Skin of body (tissue), 2 donors: ENCODE results near the gene KIZ. TPM values are rescaled to one million over a fixed set of nuclear protein-coding genes. Genes with fewer than 3 reads are reported as not detected.

ENCODE experiments used
- DNase-seq: peaks from one replicate; lab custom pipeline; 2025; lab: John Stamatoyannopoulos, UW
- total RNA-seq: library from RNA; depleted of rRNA; stranded (reverse); fragments of >200 nt; gene quantifications from one replicate; pipeline ENCODE4 v1.2.3, GENCODE V29; 2014

Gene KIZ
- total RNA-seq, 1 donor from 2014 or later, result 14.2 TPM

- DNase-seq, result no peak
These were observed 133.5 kb downstream of the KIZ start for GRCh38 chr20:21259346-21259745.

- DNase-seq, result no peak
These were observed 136.9 kb downstream of the KIZ start for GRCh38 chr20:21262812-21263211.

GRCh38 chr20:21265261-21266190 lies 139.6 kb downstream of the KIZ start:
- DNase-seq, result no peak

GRCh38 chr20:21266191-21266536 lies 140.3 kb downstream of the KIZ start:
- no peak for DNase-seq

- no peak for DNase-seq
These were observed 143.9 kb downstream of the KIZ start for GRCh38 chr20:21269772-21270171.

- no peak for DNase-seq
These were observed 144.9 kb downstream of the KIZ start for GRCh38 chr20:21270806-21271205.

GRCh38 chr20:21272279-21272678 lies 146.4 kb downstream of the KIZ start:
- no peak for DNase-seq

GRCh38 chr20:21272679-21273078 lies 146.8 kb downstream of the KIZ start:
- DNase-seq, result no peak

- no peak for DNase-seq
These were observed 148.0 kb downstream of the KIZ start for GRCh38 chr20:21273755-21274386.

- no peak for DNase-seq
These were observed 152.9 kb downstream of the KIZ start for GRCh38 chr20:21278829-21279228.

- no peak for DNase-seq
These were observed 154.0 kb downstream of the KIZ start for GRCh38 chr20:21279706-21280521.

GRCh38 chr20:21280522-21281016 lies 154.7 kb downstream of the KIZ start:
- no peak for DNase-seq

GRCh38 chr20:21286775-21287174 lies 160.9 kb downstream of the KIZ start:
- DNase-seq, result no peak

GRCh38 chr20:21288587-21289370 lies 162.9 kb downstream of the KIZ start:
- DNase-seq, result no peak

GRCh38 chr20:21289651-21290050 lies 163.8 kb downstream of the KIZ start:
- DNase-seq, result no peak

- no peak for DNase-seq
These were observed 165.1 kb downstream of the KIZ start for GRCh38 chr20:21291026-21291425.

- DNase-seq, result no peak
These were observed 168.9 kb downstream of the KIZ start for GRCh38 chr20:21294755-21295154.
